AG04450 (cell line): ENCODE results near the gene ORC6. TPM values are rescaled to one million over a fixed set of nuclear protein-coding genes. Genes with fewer than 3 reads are reported as not detected.

Source experiments
- CTCF ChIA-PET: fragments of 300-600, 350-600 bp; formaldehyde crosslinking; extraction: SDS; loops from one replicate; lab custom pipeline; 2022; ENCODE audit warnings: antibody characterized with exemption, inconsistent platforms; lab: Charles Lee
- POLR2A ChIA-PET: fragments of 350-600 bp; formaldehyde crosslinking; extraction: SDS; loops from one replicate; lab custom pipeline; 2021; ENCODE audit warnings: antibody characterized with exemption, inconsistent platforms; lab: Yijun Ruan, JAX
- DNase-seq: peaks from one replicate; pipeline ENCODE4 v3.0.0-alpha.2; 2011; ENCODE audit warnings: low read depth, low spot score
- H3K27ac ChIP-seq: one replicate; pipeline ENCODE4 v1.5.1; 2012; ENCODE audit warnings: low read depth, low read length, control low read depth
- H3K27me3 ChIP-seq: one replicate; pipeline ENCODE4 v1.6.0; 2012; ENCODE audit warnings: low read length; ENCODE audit not compliant: control insufficient read depth, insufficient read depth
- H3K4me3 ChIP-seq: 2 replicates; pipeline ENCODE4 v1.5.1; 2011; ENCODE audit warnings: mild to moderate bottlenecking, low read depth, low read length, control low read depth
- H3K9me3 ChIP-seq: 2 replicates; pipeline ENCODE4 v1.5.1; 2012; ENCODE audit warnings: low read length; ENCODE audit not compliant: control insufficient read depth, insufficient read depth
- polyA plus RNA-seq: library from polyadenylated mRNA; depleted of rRNA; stranded (reverse); fragments of >200 nt; gene quantifications from 2 replicates; pipeline ENCODE4 v1.2.3, GENCODE V29; 2011; rRNA removed
- TF ChIP-seq, protein P1 (sequence below): IDR thresholded peaks from 2 replicates; pipeline ENCODE4 v1.5.1; 2011; ENCODE audit warnings: low read depth, low read length, control low read depth, inconsistent platforms

The ORC6 gene
- polyA plus RNA-seq, 1 experiment = 6.6 TPM

DNA sequence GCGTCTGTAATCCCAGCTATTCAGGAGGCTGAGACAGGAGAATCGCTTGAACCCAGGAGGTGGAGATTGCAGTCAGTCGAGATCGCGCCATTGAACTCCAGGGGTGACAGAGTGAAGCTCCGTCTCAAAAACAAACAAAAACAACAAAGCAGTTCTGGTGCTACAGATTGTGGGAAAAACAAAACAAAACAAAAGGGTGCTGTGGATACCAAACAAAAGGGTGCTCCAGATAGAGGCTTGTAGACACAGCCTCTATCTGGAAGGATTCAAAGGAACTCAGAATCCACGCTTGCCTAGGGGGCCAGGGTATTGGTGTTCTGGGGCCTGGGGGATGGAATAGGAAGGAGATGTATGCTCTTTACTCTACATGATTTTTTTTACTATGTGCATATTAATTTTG is 56.2 kb downstream of the ORC6 start:
- CTCF ChIA-PET = no interaction called here
- TF ChIP-seq, protein P1, sequence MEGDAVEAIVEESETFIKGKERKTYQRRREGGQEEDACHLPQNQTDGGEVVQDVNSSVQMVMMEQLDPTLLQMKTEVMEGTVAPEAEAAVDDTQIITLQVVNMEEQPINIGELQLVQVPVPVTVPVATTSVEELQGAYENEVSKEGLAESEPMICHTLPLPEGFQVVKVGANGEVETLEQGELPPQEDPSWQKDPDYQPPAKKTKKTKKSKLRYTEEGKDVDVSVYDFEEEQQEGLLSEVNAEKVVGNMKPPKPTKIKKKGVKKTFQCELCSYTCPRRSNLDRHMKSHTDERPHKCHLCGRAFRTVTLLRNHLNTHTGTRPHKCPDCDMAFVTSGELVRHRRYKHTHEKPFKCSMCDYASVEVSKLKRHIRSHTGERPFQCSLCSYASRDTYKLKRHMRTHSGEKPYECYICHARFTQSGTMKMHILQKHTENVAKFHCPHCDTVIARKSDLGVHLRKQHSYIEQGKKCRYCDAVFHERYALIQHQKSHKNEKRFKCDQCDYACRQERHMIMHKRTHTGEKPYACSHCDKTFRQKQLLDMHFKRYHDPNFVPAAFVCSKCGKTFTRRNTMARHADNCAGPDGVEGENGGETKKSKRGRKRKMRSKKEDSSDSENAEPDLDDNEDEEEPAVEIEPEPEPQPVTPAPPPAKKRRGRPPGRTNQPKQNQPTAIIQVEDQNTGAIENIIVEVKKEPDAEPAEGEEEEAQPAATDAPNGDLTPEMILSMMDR = no peak
- Histone ChIP-seq H3K27me3 (no peaks in the 10 kb centered on the region), H3K4me3 (no peak overlapping the region), H3K9me3 (no peaks in the 10 kb centered on the region; the same call in 1 of the 2 replicates), H3K27ac (no peak overlapping the region)
- no peak for DNase-seq
- POLR2A ChIA-PET = no interaction called here

DNA sequence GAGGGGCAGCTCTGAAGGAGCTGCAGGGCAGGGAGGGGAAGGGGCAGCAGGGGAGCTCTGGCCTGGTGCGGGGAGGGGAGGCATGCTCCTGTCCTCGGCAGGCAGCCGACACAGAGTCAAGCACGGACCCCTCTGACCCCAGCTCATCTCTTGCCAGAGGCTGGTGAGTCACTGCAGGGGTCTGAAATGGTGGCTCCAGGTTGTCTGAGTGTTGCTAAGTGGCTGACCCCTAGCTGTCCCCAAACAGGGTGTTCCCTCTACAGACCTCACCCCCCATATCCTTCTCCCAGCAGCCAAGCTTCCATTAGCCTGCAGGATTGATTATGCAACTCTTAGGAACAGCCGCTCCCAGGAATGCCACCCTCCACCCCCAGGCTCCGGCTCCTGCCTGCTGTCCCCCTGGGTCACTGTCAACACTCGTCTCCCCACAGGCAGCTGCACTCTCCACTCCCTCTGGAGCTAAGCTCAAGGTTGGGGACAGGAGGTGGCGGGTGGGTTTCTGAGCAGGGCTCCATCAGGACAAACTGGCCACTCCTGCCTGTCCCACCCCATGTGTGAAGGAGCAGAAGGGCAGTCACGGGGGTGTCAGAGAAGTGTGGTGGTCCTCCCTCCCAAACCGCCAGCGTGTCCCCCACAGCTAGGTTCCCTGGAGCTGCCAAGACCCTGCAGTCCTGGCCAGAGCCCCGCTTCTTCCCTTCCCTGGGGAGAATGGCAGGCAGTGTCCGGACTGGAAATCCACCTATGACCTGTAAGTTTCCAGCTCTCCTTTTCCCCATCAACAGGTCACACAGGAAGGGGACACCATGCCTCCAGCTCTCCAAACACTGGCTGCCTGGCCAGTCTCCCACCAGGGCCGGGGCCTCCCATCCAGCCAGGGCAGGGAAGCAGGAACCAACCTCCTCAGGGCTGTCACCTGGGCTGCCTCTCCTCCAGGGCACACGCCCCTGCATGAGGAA is 57.6 kb downstream of the ORC6 start:
- no peaks in the 10 kb centered on the region; the same call in 1 of the 2 replicates for H3K9me3 ChIP-seq
- no peaks in the 10 kb centered on the region for H3K27me3 ChIP-seq
- ChIA-PET POLR2A (no interaction called here), CTCF (interaction anchor here (0.6 kb wide), 1 partner anchor 54 kb away, joined by 4 read pairs; no protein-coding TSS in a partner anchor)
- TF ChIP-seq, protein P1 = no peak
- H3K27ac ChIP-seq = no peak overlapping the region
- DNase-seq = no peak
- no peak overlapping the region for H3K4me3 ChIP-seq

Other genes starting within 250 kb of the ORC6 start
- 7.4 and 12.3 TPM in 2 replicates for gene SHCBP1, start 68.3 kb upstream of the ORC6 start, polyA plus RNA-seq
- 52.8 and 73.2 TPM in 2 replicates for gene VPS35, start 481 bp upstream of the ORC6 start, polyA plus RNA-seq
- gene MYLK3, start 58.7 kb downstream of the ORC6 start, polyA plus RNA-seq = 0.09 and 0.11 TPM in 2 replicates
- 16.8 and 21.7 TPM in 2 replicates for gene C16orf87, start 141.5 kb downstream of the ORC6 start, polyA plus RNA-seq
- gene GPT2, start 194.7 kb downstream of the ORC6 start, polyA plus RNA-seq = 18.5 and 23.0 TPM in 2 replicates